Uterus (tissue), 4 donors: ENCODE results near the gene EXOSC9. TPM values are rescaled to one million over a fixed set of nuclear protein-coding genes. Genes with fewer than 3 reads are reported as not detected.
A peak's percentile ranks its signal among the peaks of the same experiment; 100 is the strongest.
"Not testable (repeated sequence)": the region's sequence is repeated elsewhere in the genome, so short reads cannot be mapped to it uniquely, and the experiment has no call there.

Experiments
- DNase-seq, 2 donors: peaks; one replicate each; pipeline ENCODE4 v3.0.0-alpha.2; 2019 to 2020
- H3K27ac ChIP-seq, 2 donors: fragments of 200-600 bp; sonication (generic); 1 replicate in 1 of 2; 2 replicates in 1 of 2; pipeline ENCODE4 v1.5.1; 2016 to 2018
- H3K27me3 ChIP-seq, 2 donors: fragments of 200-600 bp; sonication (generic); one replicate each; pipeline ENCODE4 v1.5.1; 2018 to 2019; ENCODE audit warnings: control low read depth in 1 of 2
- H3K36me3 ChIP-seq, 2 donors: fragments of 200-600 bp; sonication (generic); one replicate each; pipeline ENCODE4 v1.5.1; 2019; ENCODE audit warnings: control low read depth in 1 of 2
- H3K4me1 ChIP-seq, 2 donors: fragments of 200-600 bp; sonication (generic); one replicate each; pipeline ENCODE4 v1.5.1; 2018 to 2019; ENCODE audit warnings: control low read depth in 1 of 2
- H3K4me3 ChIP-seq, 2 donors: fragments of 200-600 bp; sonication (generic); 1 replicate in 1 of 2; 2 replicates in 1 of 2; pipeline ENCODE4 v1.5.1; 2018 to 2019; ENCODE audit warnings: mild to moderate bottlenecking in 1 of 2
- H3K9me3 ChIP-seq, 2 donors: fragments of 200-600 bp; sonication (generic); one replicate each; pipeline ENCODE4 v1.5.1; 2019; ENCODE audit warnings: control low read depth in 1 of 2
- CTCF ChIP-seq, 4 experiments: fragments of 200-600 bp in 2 of 4; fragments of 450-650 bp in 2 of 4; sonication (generic) in 2 of 4; IDR thresholded peaks; one replicate each; pipeline ENCODE4 v1.5.1; 2016 to 2019; ENCODE audit warnings: antibody characterized with exemption in 4 of 4, mild to moderate bottlenecking in 2 of 4, moderate library complexity in 1 of 4
- POLR2A ChIP-seq, 2 donors: fragments of 450-650 bp; IDR thresholded peaks; one replicate each; pipeline ENCODE4 v1.6.1; 2016; ENCODE audit warnings: antibody characterized with exemption in 2 of 2, mild to moderate bottlenecking in 1 of 2, moderate library complexity in 1 of 2
- intact Hi-C: fragments of 100-400 bp; cut with DNase I; formaldehyde crosslinking; loops from one replicate; pipeline ENCODE4 v1.15.1; 2023; ENCODE audit warnings: low total_unique reads
- total RNA-seq, 4 donors: library from RNA; depleted of rRNA in 3 of 4; stranded (reverse); fragments of >200 nt in 3 of 4; gene quantifications; one replicate each; pipeline versions ENCODE4 v1.1.0 to v1.2.4, GENCODE V29; 2014 to 2023
- donor health status: DM: yes; HTN: yes; CAD: no.

The EXOSC9 gene
- total RNA-seq: 100 to 1,000 TPM in 1 of 4 donors, 10 to 100 TPM in 3; 19.6 to 104 (median 40.9) TPM

GRCh38 chr4:121800961-121801714 lies at the start of gene EXOSC9:
Gene EXOSC9, plus strand, starts transcription at chr4:121801323. Its CDS starts 102 bp downstream, at chr4:121801425.
- TF ChIP-seq CTCF (IDR thresholded peaks at IDR 0.05) (no peak), POLR2A (IDR thresholded peaks at IDR 0.05) (peak; percentile 59 to 75)

GRCh38 chr4:121752142-121752541 lies 49.0 kb upstream of the EXOSC9 start:
- H3K4me3 ChIP-seq, DNase-seq, H3K36me3 ChIP-seq, H3K9me3 ChIP-seq, intact Hi-C loops, H3K4me1 ChIP-seq, H3K27ac ChIP-seq, H3K27me3 ChIP-seq: not testable (repeated sequence)

More at GRCh38 chr4:121800961-121801714, at the start of gene EXOSC9:
- intact Hi-C loops: no loop called here
- peak within 1 kb of the TSS; percentile 74 to 88 for H3K4me3 ChIP-seq
- H3K9me3 ChIP-seq: no peaks in the 10 kb centered on the region
- H3K27me3 ChIP-seq: no peaks in the 10 kb centered on the region
- peak within 1 kb of the TSS; percentile 83 to 94 for H3K27ac ChIP-seq
- peak; percentile 92 to 96 for DNase-seq
- peaks cover 0 to 5% of the 10 kb centered on the region in 2 donors for H3K4me1 ChIP-seq
- H3K36me3 ChIP-seq: no peaks in the 10 kb centered on the region

GRCh38 chr4:121758925-121759568 lies 42.1 kb upstream of the EXOSC9 start:
- no peaks in the 10 kb centered on the region for H3K9me3 ChIP-seq
- DNase-seq: no peak
- no peaks in the 10 kb centered on the region for H3K4me1 ChIP-seq
- no peak for TF ChIP-seq CTCF (IDR thresholded peaks at IDR 0.05)
- no peak for TF ChIP-seq POLR2A (IDR thresholded peaks at IDR 0.05)
- H3K27ac ChIP-seq: no peak overlapping the region
- H3K27me3 ChIP-seq: peaks cover 0 to 3% of the 10 kb centered on the region in 2 donors
- no peak overlapping the region for H3K4me3 ChIP-seq
- no peaks in the 10 kb centered on the region for H3K36me3 ChIP-seq
- intact Hi-C loops: no loop called here

GRCh38 chr4:121760205-121760604 lies 40.9 kb upstream of the EXOSC9 start:
- no peak overlapping the region for H3K27ac ChIP-seq
- no peak for DNase-seq
- H3K4me1 ChIP-seq: peaks cover 0 to 10% of the 10 kb centered on the region in 2 donors
- H3K4me3 ChIP-seq: no peak overlapping the region
- H3K9me3 ChIP-seq: no peaks in the 10 kb centered on the region
- H3K36me3 ChIP-seq: no peaks in the 10 kb centered on the region
- intact Hi-C loops: no loop called here
- no peak for TF ChIP-seq POLR2A (IDR thresholded peaks at IDR 0.05)
- TF ChIP-seq CTCF (IDR thresholded peaks at IDR 0.05): no peak
- H3K27me3 ChIP-seq: peaks cover 0 to 7% of the 10 kb centered on the region in 2 donors

GRCh38 chr4:121764303-121764701 lies 36.8 kb upstream of the EXOSC9 start:
- H3K4me3 ChIP-seq: no peak overlapping the region
- H3K36me3 ChIP-seq: no peaks in the 10 kb centered on the region
- TF ChIP-seq CTCF (IDR thresholded peaks at IDR 0.05): no peak
- DNase-seq: no peak
- H3K27ac ChIP-seq: no peak overlapping the region
- peaks cover 0 to 10% of the 10 kb centered on the region in 2 donors for H3K4me1 ChIP-seq
- peaks cover 0 to 7% of the 10 kb centered on the region in 2 donors for H3K27me3 ChIP-seq
- intact Hi-C loops: no loop called here
- H3K9me3 ChIP-seq: no peaks in the 10 kb centered on the region
